Gastrocnemius medialis (tissue), 4 donors: ENCODE results near the gene ELF2.

Source experiments
- CTCF ChIP-seq, 5 experiments: fragments of 450-650 bp in 3 of 5; fragments of 200-600 bp in 2 of 5; sonication (generic) in 2 of 5; IDR thresholded peaks in 4 of 5; conservative IDR thresholded peaks in 1 of 5; 1 replicate in 4 of 5; 2 replicates in 1 of 5; pipeline ENCODE4 v1.5.1; 2016 to 2019; ENCODE audit warnings: antibody characterized with exemption in 5 of 5, mild to moderate bottlenecking in 3 of 5, moderate library complexity in 3 of 5
- POLR2A ChIP-seq, 2 donors: fragments of 450-650 bp; IDR thresholded peaks; one replicate each; pipeline ENCODE4 v1.6.1; 2017; ENCODE audit warnings: antibody characterized with exemption in 2 of 2, mild to moderate bottlenecking in 2 of 2, moderate library complexity in 2 of 2

- TF ChIP-seq POLR2A (IDR thresholded peaks at IDR 0.05) (no peak), CTCF (IDR thresholded peaks at IDR 0.05 in 4 of 5, conservative IDR thresholded peaks at IDR 0.05 in 1 of 5) (no peak)
These were observed 6.1 kb downstream of the ELF2 start for GRCh38 chr4:139170932-139171331.
